Measurements from ENCODE around the gene GIT1. TPM values are rescaled to one million over a fixed set of nuclear protein-coding genes. Genes with fewer than 3 reads are reported as not detected.

The GIT1 gene
- total RNA-seq, 6 donors from 2014 or later, result 34.6 to 88.4 (median 45.5) TPM

- TF ChIP-seq CTCF (IDR thresholded peaks at IDR 0.05) (no peak), POLR2AphosphoS5 (IDR thresholded peaks at IDR 0.05) (no peak), EP300 (IDR thresholded peaks at IDR 0.05) (no peak), POLR2A (IDR thresholded peaks at IDR 0.05) (no peak)
- H3K36me3 ChIP-seq, result no peaks in the 10 kb centered on the region
- peaks cover 0 to 3% (median 0%) of the 10 kb centered on the region in 4 donors for H3K27me3 ChIP-seq
- no peak overlapping the region for H3K27ac ChIP-seq
- WGBS, 2 donors, result 84 to 86% methylated on average over 3 to 12 of the region's 12 CpGs
- no peaks in the 10 kb centered on the region for H3K9me3 ChIP-seq
- ATAC-seq (ENCODE audit: low FRiP score in 2 of 2) (no peak), DNase-seq (no peak)
- no peak overlapping the region for H3K4me3 ChIP-seq
- H3K4me1 ChIP-seq, result peaks cover 26 to 32% (median 27%) of the 10 kb centered on the region in 4 donors
Measured at GRCh38 chr17:29595943-29596774, 6.7 kb upstream of the GIT1 start.

GRCh38 chr17:29595107-29595942 lies 5.9 kb upstream of the GIT1 start:
- H3K36me3 ChIP-seq, result no peaks in the 10 kb centered on the region
- no peak overlapping the region for H3K27ac ChIP-seq
- no peaks in the 10 kb centered on the region for H3K9me3 ChIP-seq
- DNase-seq, result no peak
- no peak overlapping the region for H3K4me3 ChIP-seq
- ATAC-seq (ENCODE audit: low FRiP score in 2 of 2), result no peak
- H3K27me3 ChIP-seq, result peaks cover 0 to 3% (median 0%) of the 10 kb centered on the region in 4 donors
- TF ChIP-seq POLR2A (IDR thresholded peaks at IDR 0.05) (no peak), POLR2AphosphoS5 (IDR thresholded peaks at IDR 0.05) (no peak), CTCF (IDR thresholded peaks at IDR 0.05) (no peak), EP300 (IDR thresholded peaks at IDR 0.05) (no peak)
- H3K4me1 ChIP-seq, result peaks cover 34 to 40% (median 36%) of the 10 kb centered on the region in 4 donors
- WGBS, 2 donors, result 83 to 90% methylated on average over 5 to 7 of the region's 7 CpGs

- H3K27ac ChIP-seq, result no peak overlapping the region
- DNase-seq (no peak), ATAC-seq (ENCODE audit: low FRiP score in 2 of 2) (no peak)
- peaks cover 0 to 3% (median 0%) of the 10 kb centered on the region in 4 donors for H3K27me3 ChIP-seq
- no peaks in the 10 kb centered on the region for H3K9me3 ChIP-seq
- 82 to 97% methylated on average over 5 to 6 of the region's 11 CpGs for WGBS, 2 donors
- peaks cover 41 to 47% (median 43%) of the 10 kb centered on the region in 4 donors for H3K4me1 ChIP-seq
- H3K36me3 ChIP-seq, result no peaks in the 10 kb centered on the region
- TF ChIP-seq CTCF (IDR thresholded peaks at IDR 0.05) (no peak), POLR2AphosphoS5 (IDR thresholded peaks at IDR 0.05) (no peak), EP300 (IDR thresholded peaks at IDR 0.05) (no peak), POLR2A (IDR thresholded peaks at IDR 0.05) (no peak)
- H3K4me3 ChIP-seq, result no peak overlapping the region
Measured at GRCh38 chr17:29594519-29595090, 5.2 kb upstream of the GIT1 start.

DNA sequence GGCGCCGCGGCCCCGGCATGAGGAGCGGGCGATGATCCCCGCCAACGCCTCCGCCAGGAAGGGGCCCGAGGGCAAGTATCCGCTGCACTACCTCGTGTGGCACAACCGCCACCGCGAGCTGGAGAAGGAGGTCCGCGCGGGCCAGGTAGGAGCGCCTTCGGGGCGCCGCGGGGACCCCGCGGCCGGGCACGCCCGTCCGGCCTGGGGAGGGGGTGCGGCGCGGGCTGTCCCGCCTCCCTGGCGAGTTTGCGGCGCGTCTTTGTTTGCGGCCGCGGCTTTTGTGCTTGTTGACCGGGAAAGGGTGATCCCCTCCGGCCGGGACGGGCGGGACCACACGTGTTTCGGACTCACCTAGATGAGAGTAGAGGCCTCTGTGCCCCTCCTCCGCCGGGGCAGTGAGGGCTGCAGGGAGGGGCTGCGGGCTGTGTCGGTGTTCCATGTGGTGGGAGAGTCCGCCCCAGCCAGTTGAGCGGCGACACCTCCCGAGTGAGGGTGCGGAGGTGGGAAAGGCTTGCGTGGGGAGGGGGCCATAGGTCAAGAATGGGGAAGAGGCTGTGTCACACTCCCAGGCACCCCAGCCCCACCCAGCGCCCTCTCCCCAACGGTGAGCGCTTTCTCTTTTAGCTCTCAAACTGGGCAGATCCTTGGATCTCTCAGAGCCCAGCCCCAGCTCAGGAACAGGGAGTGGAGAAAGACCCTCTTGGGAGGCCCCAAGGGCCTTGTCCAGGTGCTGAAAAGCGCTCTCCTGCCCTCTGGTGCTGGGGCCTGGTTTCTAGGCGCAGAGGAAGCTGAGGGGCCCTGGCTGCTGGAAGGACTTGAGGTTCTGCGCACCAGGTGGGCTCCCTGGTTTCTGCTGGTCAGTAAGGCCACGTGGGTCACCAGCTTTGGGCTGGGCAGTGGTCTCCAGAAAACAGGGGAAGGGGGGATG lies 4.4 kb upstream of the GIT1 start:
- H3K27ac ChIP-seq, result peak overlapping the region in 1 of 4 donors; percentile 51
- peaks cover 41 to 48% (median 44%) of the 10 kb centered on the region in 4 donors for H3K4me1 ChIP-seq

More for the DNA sequence above, 4.4 kb upstream of the GIT1 start:
- 6 to 30% methylated on average over 9 to 60 of the region's 64 CpGs for WGBS, 2 donors
- H3K36me3 ChIP-seq, result no peaks in the 10 kb centered on the region
- H3K9me3 ChIP-seq, result no peaks in the 10 kb centered on the region
- TF ChIP-seq POLR2A (IDR thresholded peaks at IDR 0.05) (no peak), POLR2AphosphoS5 (IDR thresholded peaks at IDR 0.05) (no peak), EP300 (IDR thresholded peaks at IDR 0.05) (no peak), CTCF (IDR thresholded peaks at IDR 0.05) (no peak)
- peaks cover 0 to 3% (median 0%) of the 10 kb centered on the region in 4 donors for H3K27me3 ChIP-seq
- H3K4me3 ChIP-seq, result peak overlapping the region; percentile 18 to 83 (median 76)
- ATAC-seq (ENCODE audit: low FRiP score in 2 of 2) (no peak), DNase-seq (no peak)
